Measurements from ENCODE around the gene NEU2.
"Not testable (repeated sequence)": the region's sequence is repeated elsewhere in the genome, so short reads cannot be mapped to it uniquely, and the experiment has no call there.

The NEU2 gene

GRCh38 chr2:233048569-233049193, 16.2 kb downstream of the NEU2 start:
- TF ChIP-seq CTCF (IDR thresholded peaks at IDR 0.05; ENCODE audit: insufficient read depth, low read depth, low read length, missing control alignments) = no peak
- no peak overlapping the region for H3K4me3 ChIP-seq (ENCODE audit: low read depth, low read length)
- DNase-seq (ENCODE audit: low read depth) = no peak

- DNase-seq (ENCODE audit: low read depth) = no peak
- no peak for TF ChIP-seq CTCF (IDR thresholded peaks at IDR 0.05; ENCODE audit: insufficient read depth, low read depth, low read length, missing control alignments)
- no peak overlapping the region for H3K4me3 ChIP-seq (ENCODE audit: low read depth, low read length)
Observed at GRCh38 chr2:233049194-233049761, 16.8 kb downstream of the NEU2 start.

GRCh38 chr2:233051241-233052149, 19.0 kb downstream of the NEU2 start:
- no peak for DNase-seq (ENCODE audit: low read depth)
- no peak for TF ChIP-seq CTCF (IDR thresholded peaks at IDR 0.05; ENCODE audit: insufficient read depth, low read depth, low read length, missing control alignments)
- no peak overlapping the region for H3K4me3 ChIP-seq (ENCODE audit: low read depth, low read length)

GRCh38 chr2:233052517-233052916, 20.0 kb downstream of the NEU2 start:
- DNase-seq (ENCODE audit: low read depth); H3K4me3 ChIP-seq (ENCODE audit: low read depth, low read length): not testable (repeated sequence)

GRCh38 chr2:233053928-233054784, 21.7 kb downstream of the NEU2 start:
- DNase-seq (ENCODE audit: low read depth) = peak; percentile 72
- TF ChIP-seq CTCF (IDR thresholded peaks at IDR 0.05; ENCODE audit: insufficient read depth, low read depth, low read length, missing control alignments) = peak; percentile 96
- no peak overlapping the region for H3K4me3 ChIP-seq (ENCODE audit: low read depth, low read length)

GRCh38 chr2:233055362-233055761, 22.9 kb downstream of the NEU2 start:
- DNase-seq (ENCODE audit: low read depth) = no peak
- no peak for TF ChIP-seq CTCF (IDR thresholded peaks at IDR 0.05; ENCODE audit: insufficient read depth, low read depth, low read length, missing control alignments)
- no peak overlapping the region for H3K4me3 ChIP-seq (ENCODE audit: low read depth, low read length)

Measured in GM12865 (cell line).